HL-60 (cell line): Measurements from ENCODE around the gene MLLT11.

Experiments used
- CTCF ChIP-seq: IDR thresholded peaks from one replicate; pipeline ENCODE4 v1.5.1; 2011; ENCODE audit warnings: low read length, control low read depth, inconsistent platforms; ENCODE audit not compliant: insufficient read depth
- GABPA ChIP-seq: IDR thresholded peaks from 2 replicates; pipeline ENCODE4 v1.6.1; 2012; ENCODE audit warnings: low read depth
- POLR2AphosphoS5 ChIP-seq: IDR thresholded peaks from 2 replicates; pipeline ENCODE4 v1.6.1; 2012; ENCODE audit warnings: low read depth
- REST ChIP-seq: IDR thresholded peaks from 2 replicates; pipeline ENCODE4 v1.6.1; 2012; ENCODE audit warnings: low read depth; ENCODE audit not compliant: insufficient replicate concordance

GRCh38 chr1:151036356-151036755 is 23.8 kb upstream of the MLLT11 start, which contains the start of gene BNIPL:
- no peak for TF ChIP-seq REST
- no peak for TF ChIP-seq CTCF
- TF ChIP-seq POLR2AphosphoS5, result no peak
- no peak for TF ChIP-seq GABPA
